Measurements from ENCODE around the gene UBASH3A. TPM values are rescaled to one million over a fixed set of nuclear protein-coding genes. Genes with fewer than 3 reads are reported as not detected.
A peak's percentile ranks its signal among the peaks of the same experiment; 100 is the strongest.
"Not testable (repeated sequence)": the region's sequence is repeated elsewhere in the genome, so short reads cannot be mapped to it uniquely, and the experiment has no call there.

Gene UBASH3A
- total RNA-seq, 1 donor from 2014 or later = not detected

DNA sequence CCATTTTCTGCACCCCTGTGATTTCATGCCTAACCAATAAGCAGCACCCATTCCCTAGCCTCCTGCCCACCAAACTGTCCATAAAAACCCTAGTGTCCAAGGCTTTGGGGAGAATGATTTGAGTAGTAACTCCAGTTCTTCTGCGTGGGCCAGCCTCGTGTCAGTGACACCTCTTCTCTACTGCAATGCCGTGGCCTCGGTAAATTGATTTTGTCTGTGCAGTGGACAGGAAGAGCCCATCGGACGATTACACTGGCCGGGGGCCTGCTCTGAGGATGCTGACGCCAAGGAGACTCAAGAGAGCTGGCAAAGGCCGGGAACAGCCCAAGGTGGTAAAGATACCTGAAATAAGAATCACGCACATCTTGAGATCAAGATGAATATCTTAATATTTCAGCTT, 63.0 kb downstream of the UBASH3A start:
- DNase-seq = no peak
- no peaks in the 10 kb centered on the region for H3K36me3 ChIP-seq
- H3K4me1 ChIP-seq = peaks cover 7% of the 10 kb centered on the region
- peaks cover 6% of the 10 kb centered on the region for H3K27me3 ChIP-seq (ENCODE audit: low read depth)
- H3K4me3 ChIP-seq = no peak overlapping the region
- intact Hi-C loops (cut with micrococcal nuclease) = no loop called here
- TF ChIP-seq, protein P1, sequence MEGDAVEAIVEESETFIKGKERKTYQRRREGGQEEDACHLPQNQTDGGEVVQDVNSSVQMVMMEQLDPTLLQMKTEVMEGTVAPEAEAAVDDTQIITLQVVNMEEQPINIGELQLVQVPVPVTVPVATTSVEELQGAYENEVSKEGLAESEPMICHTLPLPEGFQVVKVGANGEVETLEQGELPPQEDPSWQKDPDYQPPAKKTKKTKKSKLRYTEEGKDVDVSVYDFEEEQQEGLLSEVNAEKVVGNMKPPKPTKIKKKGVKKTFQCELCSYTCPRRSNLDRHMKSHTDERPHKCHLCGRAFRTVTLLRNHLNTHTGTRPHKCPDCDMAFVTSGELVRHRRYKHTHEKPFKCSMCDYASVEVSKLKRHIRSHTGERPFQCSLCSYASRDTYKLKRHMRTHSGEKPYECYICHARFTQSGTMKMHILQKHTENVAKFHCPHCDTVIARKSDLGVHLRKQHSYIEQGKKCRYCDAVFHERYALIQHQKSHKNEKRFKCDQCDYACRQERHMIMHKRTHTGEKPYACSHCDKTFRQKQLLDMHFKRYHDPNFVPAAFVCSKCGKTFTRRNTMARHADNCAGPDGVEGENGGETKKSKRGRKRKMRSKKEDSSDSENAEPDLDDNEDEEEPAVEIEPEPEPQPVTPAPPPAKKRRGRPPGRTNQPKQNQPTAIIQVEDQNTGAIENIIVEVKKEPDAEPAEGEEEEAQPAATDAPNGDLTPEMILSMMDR (IDR thresholded peaks at IDR 0.05; ENCODE audit: borderline replicate concordance) = no peak
- H3K27ac ChIP-seq (replicated peaks) = no peak overlapping the region
- H3K9me3 ChIP-seq (replicated peaks) = no peaks in the 10 kb centered on the region

DNA sequence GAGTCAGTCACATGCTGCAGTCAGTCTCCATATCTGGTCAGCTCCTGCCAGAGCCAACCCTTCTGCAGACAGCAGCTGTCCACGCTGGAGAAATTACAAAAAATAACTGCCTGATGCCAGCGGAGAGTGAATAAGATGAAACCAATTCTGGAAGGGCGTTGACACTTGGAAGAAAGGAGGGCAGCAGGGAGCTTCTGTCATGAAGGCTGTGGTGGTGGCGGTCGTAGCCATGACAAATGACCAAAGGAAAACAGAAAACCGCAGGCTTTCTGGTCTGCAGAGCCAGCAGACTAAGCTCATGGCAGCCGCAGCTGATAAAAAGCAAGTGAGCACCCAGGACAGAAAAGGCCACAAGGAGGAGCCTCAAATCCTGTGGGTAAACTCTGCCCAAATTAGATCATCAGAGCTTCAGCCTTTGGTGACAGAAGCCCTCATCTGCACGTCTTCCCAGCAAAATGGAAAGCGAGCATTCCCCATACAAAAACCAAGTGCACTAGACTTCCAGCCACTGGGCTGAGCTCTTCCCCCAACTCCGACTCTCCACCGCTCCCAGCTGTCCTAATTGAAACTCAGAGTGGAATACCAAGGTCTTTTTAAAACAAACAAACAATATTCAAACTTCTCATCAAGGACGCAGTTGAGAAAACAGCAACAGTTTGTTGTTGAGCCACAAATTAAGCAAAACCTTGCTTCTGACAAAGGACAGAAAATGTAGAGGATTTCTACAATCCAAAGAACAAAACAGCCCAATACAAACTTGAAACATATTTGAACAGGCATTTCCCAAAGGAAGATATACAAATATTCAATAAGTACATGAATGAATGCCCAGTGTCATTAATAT, 63.7 kb downstream of the UBASH3A start:
- Histone ChIP-seq H3K27me3 (ENCODE audit: low read depth) (peaks cover 13% of the 10 kb centered on the region), H3K9me3 (replicated peaks) (no peaks in the 10 kb centered on the region), H3K4me1 (peaks cover 7% of the 10 kb centered on the region), H3K36me3 (no peaks in the 10 kb centered on the region), H3K4me3 (peak overlapping the region; percentile 27), H3K27ac (replicated peaks) (no peak overlapping the region)
- TF ChIP-seq, protein P1 (IDR thresholded peaks at IDR 0.05; ENCODE audit: borderline replicate concordance) = peak; percentile 55
- intact Hi-C loops (cut with micrococcal nuclease) = no loop called here
- DNase-seq = no peak

DNA sequence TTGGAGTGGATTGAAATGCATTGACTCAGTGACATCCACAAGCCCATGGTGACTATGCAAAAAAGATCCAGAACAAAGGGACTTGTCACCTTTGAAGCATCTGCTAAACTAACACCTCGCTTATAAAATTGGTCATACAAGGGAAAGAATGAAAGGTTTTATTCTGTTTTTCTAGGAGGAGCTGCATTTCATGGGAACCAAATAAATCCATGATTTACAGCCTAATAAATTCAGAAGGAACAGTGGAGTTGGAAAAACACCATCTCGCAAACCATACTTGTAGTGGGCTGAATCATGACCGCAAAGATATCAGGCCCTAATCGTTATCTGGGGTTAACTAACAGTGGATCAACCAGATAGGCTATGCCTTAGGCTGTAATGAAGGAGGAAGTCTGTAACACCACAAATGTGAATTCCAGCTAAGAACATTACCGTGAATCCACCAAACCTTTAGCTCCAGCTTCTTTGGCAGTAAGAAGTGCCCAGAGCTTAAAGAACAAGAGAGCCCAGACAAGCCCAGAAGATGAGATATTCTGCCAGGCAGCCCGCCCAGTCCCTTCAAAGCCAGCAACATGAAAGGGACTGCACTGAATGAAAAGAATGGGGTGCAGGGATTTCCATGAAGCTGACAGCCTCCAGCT, 64.9 kb downstream of the UBASH3A start:
- TF ChIP-seq, protein P1 (IDR thresholded peaks at IDR 0.05; ENCODE audit: borderline replicate concordance) = no peak
- Histone ChIP-seq H3K4me3 (no peak overlapping the region), H3K27me3 (ENCODE audit: low read depth) (peaks cover 17% of the 10 kb centered on the region), H3K4me1 (peaks cover 7% of the 10 kb centered on the region), H3K9me3 (replicated peaks) (no peaks in the 10 kb centered on the region), H3K27ac (replicated peaks) (no peak overlapping the region), H3K36me3 (no peaks in the 10 kb centered on the region)
- DNase-seq = no peak
- intact Hi-C loops (cut with micrococcal nuclease) = no loop called here

DNA sequence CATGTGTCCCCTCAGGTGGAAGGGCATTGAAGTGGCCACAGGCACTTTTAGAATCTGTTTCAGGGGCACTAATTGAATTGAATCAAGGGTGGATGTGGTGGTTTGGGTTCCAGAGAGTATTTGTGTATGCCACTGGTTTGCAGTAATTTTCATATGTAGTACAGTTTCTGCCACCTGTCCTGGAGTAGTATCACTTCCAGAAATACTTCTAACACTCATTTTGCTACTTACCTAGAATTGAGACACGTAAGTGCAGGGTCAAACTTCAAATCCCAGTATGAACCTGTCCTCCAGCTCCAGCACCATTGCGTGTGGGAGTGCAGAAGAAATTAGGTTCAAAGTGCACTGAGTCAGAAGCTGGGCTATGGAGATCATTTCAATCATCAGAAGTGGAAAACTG, 65.6 kb downstream of the UBASH3A start:
- H3K27ac ChIP-seq (replicated peaks) = no peak overlapping the region
- intact Hi-C loops (cut with micrococcal nuclease) = no loop called here
- H3K9me3 ChIP-seq (replicated peaks) = no peaks in the 10 kb centered on the region
- no peak overlapping the region for H3K4me3 ChIP-seq
- H3K36me3 ChIP-seq = no peaks in the 10 kb centered on the region
- H3K27me3 ChIP-seq (ENCODE audit: low read depth) = peaks cover 23% of the 10 kb centered on the region
- DNase-seq = no peak
- H3K4me1 ChIP-seq = peaks cover 7% of the 10 kb centered on the region
- TF ChIP-seq, protein P1 (IDR thresholded peaks at IDR 0.05; ENCODE audit: borderline replicate concordance) = no peak

DNA sequence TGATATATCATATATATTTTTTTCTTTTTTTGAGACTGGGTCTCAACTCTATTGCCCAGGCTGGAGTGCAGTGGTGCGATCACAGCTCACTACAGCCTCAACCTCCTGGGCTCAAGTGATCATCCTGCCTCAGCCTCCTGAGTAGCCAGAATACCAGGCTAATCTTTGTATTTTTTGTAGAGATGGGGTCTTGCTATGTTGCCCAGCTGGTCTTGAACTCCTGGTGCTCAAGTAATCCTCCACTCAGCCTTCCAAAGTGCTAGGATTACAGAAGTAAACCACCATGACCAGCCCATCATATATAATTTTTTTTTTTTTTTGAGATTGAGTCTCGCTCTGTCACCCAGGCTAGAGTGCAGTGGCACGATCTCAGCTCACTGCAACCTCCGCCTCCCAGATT, 66.0 kb downstream of the UBASH3A start:
- H3K9me3 ChIP-seq (replicated peaks); H3K4me1 ChIP-seq; H3K4me3 ChIP-seq; H3K27ac ChIP-seq (replicated peaks); H3K36me3 ChIP-seq; DNase-seq; intact Hi-C loops (cut with micrococcal nuclease): not testable (repeated sequence)
- H3K27me3 ChIP-seq (ENCODE audit: low read depth) = peaks cover 27% of the 10 kb centered on the region

DNA sequence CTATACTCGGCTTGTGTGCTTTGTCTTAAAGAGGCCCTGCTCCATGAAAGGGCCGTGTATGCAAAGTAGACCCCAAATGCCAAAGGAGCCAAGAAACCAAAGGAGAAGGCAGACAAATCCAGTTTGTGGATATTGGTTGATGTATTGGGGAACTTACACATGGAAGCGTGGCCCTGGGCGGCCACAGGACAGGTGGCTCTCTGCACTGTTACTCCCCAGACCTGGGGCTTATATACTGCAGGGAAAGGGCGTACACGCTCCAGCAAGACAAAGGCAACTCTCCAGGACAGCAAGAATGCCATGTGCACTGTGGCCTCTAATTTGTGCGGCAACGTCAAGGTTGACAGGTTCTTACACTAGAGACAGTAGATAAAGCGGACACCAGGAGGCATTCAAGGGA, 67.5 kb downstream of the UBASH3A start:
- TF ChIP-seq, protein P1 (IDR thresholded peaks at IDR 0.05; ENCODE audit: borderline replicate concordance) = no peak
- H3K27ac ChIP-seq (replicated peaks) = no peak overlapping the region
- DNase-seq = no peak
- intact Hi-C loops (cut with micrococcal nuclease) = no loop called here
- peaks cover 34% of the 10 kb centered on the region for H3K27me3 ChIP-seq (ENCODE audit: low read depth)
- H3K4me1 ChIP-seq = peaks cover 7% of the 10 kb centered on the region
- no peaks in the 10 kb centered on the region for H3K36me3 ChIP-seq
- no peaks in the 10 kb centered on the region for H3K9me3 ChIP-seq (replicated peaks)
- H3K4me3 ChIP-seq = no peak overlapping the region

Measured in left ventricle myocardium inferior (tissue), 1 donor.